ENCODE data around the gene EPS8L2. TPM values are rescaled to one million over a fixed set of nuclear protein-coding genes. Genes with fewer than 3 reads are reported as not detected.
A peak's percentile ranks its signal among the peaks of the same experiment; 100 is the strongest.

EPS8L2 gene
- total RNA-seq, 1 donor from 2014 or later = 2.6 TPM

GRCh38 chr11:749731-750130, 43.7 kb downstream of the EPS8L2 start:
- Mint-ChIP-seq H3K4me3 (peak overlapping the region; percentile 75), H3K27ac (ENCODE audit: unreplicated experiment) (no peak overlapping the region)
- no peak for TF ChIP-seq CTCF (conservative IDR thresholded peaks at IDR 0.05)

DNA sequence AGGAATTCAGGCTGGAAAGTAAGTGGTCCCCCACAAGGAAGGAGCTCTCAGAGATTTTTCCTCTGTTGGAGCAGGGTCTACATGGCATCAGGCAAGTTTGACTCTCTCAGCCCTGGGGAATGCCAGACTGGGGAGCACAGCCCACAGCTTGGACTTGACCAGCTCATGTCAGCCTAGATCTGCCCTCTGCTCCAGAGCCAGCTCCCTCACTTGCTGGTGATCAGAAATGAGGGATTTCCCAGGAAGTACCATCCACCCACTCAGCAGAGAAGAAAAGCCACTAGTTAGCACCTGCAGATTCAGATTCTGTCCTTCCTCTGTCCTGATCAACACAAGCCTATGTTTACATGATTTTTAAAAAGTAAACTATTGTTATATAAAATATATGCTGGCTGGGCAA, 54.2 kb downstream of the EPS8L2 start:
- DNase-seq (ENCODE audit: low read depth, low spot score) = no peak
- Mint-ChIP-seq H3K27ac (ENCODE audit: unreplicated experiment) (no peak overlapping the region), H3K27me3 (ENCODE audit: low read depth) (peaks cover 2% of the 10 kb centered on the region), H3K4me1 (no peaks in the 10 kb centered on the region), H3K9me3 (no peaks in the 10 kb centered on the region), H3K36me3 (ENCODE audit: low read depth) (peaks cover 2% of the 10 kb centered on the region), H3K4me3 (no peak overlapping the region)
- TF ChIP-seq CTCF (conservative IDR thresholded peaks at IDR 0.05) = no peak

More at GRCh38 chr11:749731-750130, 43.7 kb downstream of the EPS8L2 start:
- DNase-seq (ENCODE audit: low read depth, low spot score) = no peak
- Mint-ChIP-seq H3K4me1 (peaks cover 16% of the 10 kb centered on the region), H3K9me3 (no peaks in the 10 kb centered on the region), H3K36me3 (ENCODE audit: low read depth) (no peaks in the 10 kb centered on the region), H3K27me3 (ENCODE audit: low read depth) (no peaks in the 10 kb centered on the region)

DNA sequence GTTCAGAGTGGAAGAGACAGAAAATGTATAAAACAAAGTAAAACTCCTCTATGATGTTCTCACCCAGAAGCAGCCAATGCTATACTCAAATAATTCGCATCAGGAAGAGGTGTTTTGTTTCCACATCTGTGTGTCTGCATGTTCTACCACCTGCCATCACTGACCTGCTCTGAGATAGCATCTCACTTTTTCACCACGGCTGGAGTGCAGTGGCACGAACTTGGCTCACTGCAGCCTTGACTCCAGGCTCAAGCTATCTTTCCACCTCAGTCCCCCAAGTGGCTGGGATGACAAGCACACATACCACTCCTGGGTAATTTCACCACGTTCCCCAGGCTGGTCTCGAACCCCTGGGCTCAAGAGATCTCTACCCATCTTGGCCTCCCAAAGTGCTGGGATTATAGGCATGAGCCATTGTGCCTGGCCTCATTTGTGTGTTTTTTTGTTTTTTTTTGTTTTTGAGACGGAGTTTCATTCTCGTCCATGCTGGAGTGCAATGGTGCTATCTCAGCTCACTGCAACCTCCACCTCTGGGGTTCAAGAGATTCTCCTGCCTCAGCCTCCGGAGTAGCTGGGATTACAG, 55.6 kb downstream of the EPS8L2 start:
- Mint-ChIP-seq H3K4me3 (peak overlapping the region; percentile 27), H3K27ac (ENCODE audit: unreplicated experiment) (peak overlapping the region; percentile 75), H3K36me3 (ENCODE audit: low read depth) (peaks cover 3% of the 10 kb centered on the region), H3K4me1 (no peaks in the 10 kb centered on the region), H3K9me3 (no peaks in the 10 kb centered on the region), H3K27me3 (ENCODE audit: low read depth) (peaks cover 2% of the 10 kb centered on the region)
- DNase-seq (ENCODE audit: low read depth, low spot score) = no peak
- TF ChIP-seq CTCF (conservative IDR thresholded peaks at IDR 0.05) = no peak

- Mint-ChIP-seq H3K36me3 (ENCODE audit: low read depth) (peaks cover 5% of the 10 kb centered on the region), H3K4me3 (no peak overlapping the region), H3K9me3 (no peaks in the 10 kb centered on the region), H3K27me3 (ENCODE audit: low read depth) (peaks cover 2% of the 10 kb centered on the region), H3K4me1 (no peaks in the 10 kb centered on the region), H3K27ac (ENCODE audit: unreplicated experiment) (no peak overlapping the region)
- peak; percentile 26 for TF ChIP-seq CTCF (conservative IDR thresholded peaks at IDR 0.05)
- DNase-seq (ENCODE audit: low read depth, low spot score) = no peak
Measured at GRCh38 chr11:762421-763072, 56.5 kb downstream of the EPS8L2 start.

DNA sequence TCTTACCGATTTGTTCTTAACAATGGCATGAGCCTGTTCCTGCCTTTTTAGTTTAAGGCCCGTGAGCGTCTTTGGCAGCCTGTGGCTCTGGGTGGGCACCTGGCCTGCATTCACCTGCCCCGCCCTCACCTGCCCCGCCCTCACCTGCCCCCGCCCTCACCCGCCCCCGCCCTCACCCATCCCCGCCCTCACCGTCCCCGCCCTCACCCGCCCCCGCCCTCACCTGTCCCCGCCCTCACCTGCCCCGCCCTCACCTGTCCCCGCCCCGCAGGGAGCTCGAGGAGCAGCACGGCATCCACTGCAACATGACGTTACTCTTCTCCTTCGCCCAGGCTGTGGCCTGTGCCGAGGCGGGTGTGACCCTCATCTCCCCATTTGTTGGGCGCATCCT, 57.0 kb downstream of the EPS8L2 start:
- H3K4me1 Mint-ChIP-seq = no peaks in the 10 kb centered on the region
- no peak overlapping the region for H3K27ac Mint-ChIP-seq (ENCODE audit: unreplicated experiment)
- no peak overlapping the region for H3K4me3 Mint-ChIP-seq
- no peaks in the 10 kb centered on the region for H3K9me3 Mint-ChIP-seq
- H3K36me3 Mint-ChIP-seq (ENCODE audit: low read depth) = peaks cover 5% of the 10 kb centered on the region
- no peak for TF ChIP-seq CTCF (conservative IDR thresholded peaks at IDR 0.05)
- peaks cover 2% of the 10 kb centered on the region for H3K27me3 Mint-ChIP-seq (ENCODE audit: low read depth)
- no peak for DNase-seq (ENCODE audit: low read depth, low spot score)
